Thymus (tissue), 11 donors: ENCODE results near the gene TMEM132D. TPM values are rescaled to one million over a fixed set of nuclear protein-coding genes. Genes with fewer than 3 reads are reported as not detected.

Experiments
- DNase-seq, 9 donors: peaks; one replicate each; pipeline ENCODE4 v3.0.0-alpha.2; 2013; ENCODE audit warnings: low spot score in 9 of 9, low read depth in 6 of 9, missing footprints in 1 of 9
- H3K27ac ChIP-seq, 2 donors: one replicate each; pipeline ENCODE4 v1.5.1; 2013; ENCODE audit warnings: control low read depth in 1 of 2, low read depth in 1 of 2, low read length in 1 of 2, mild to moderate bottlenecking in 1 of 2, moderate library complexity in 1 of 2
- H3K27me3 ChIP-seq, 2 donors: one replicate each; pipeline ENCODE4 v1.5.1; 2013; ENCODE audit warnings: low read length in 1 of 2; ENCODE audit not compliant: control insufficient read depth in 2 of 2, insufficient read depth in 1 of 2
- H3K36me3 ChIP-seq, 2 donors: one replicate each; pipeline ENCODE4 v1.5.1; 2013; ENCODE audit warnings: low read length in 1 of 2, mild to moderate bottlenecking in 1 of 2, moderate library complexity in 1 of 2; ENCODE audit not compliant: control insufficient read depth in 2 of 2, insufficient read depth in 2 of 2
- H3K4me1 ChIP-seq, 2 donors: one replicate each; pipeline ENCODE4 v1.5.1; 2013; ENCODE audit warnings: low read length in 2 of 2; ENCODE audit not compliant: control insufficient read depth in 2 of 2, insufficient read depth in 2 of 2
- H3K4me3 ChIP-seq, 2 donors: one replicate each; pipeline ENCODE4 v1.5.1; 2013; ENCODE audit warnings: low read length in 2 of 2, control low read depth in 1 of 2, mild to moderate bottlenecking in 1 of 2
- H3K9me3 ChIP-seq, 2 donors: one replicate each; pipeline ENCODE4 v1.5.1; 2013; ENCODE audit warnings: low read length in 1 of 2, mild to moderate bottlenecking in 1 of 2; ENCODE audit not compliant: control insufficient read depth in 2 of 2, insufficient read depth in 1 of 2
- WGBS: extraction: QIAGEN DNeasy Blood & Tissue Kit; methylation state at CpG from one replicate; pipeline ENCODE4 v1.1.7; 2013; 5-methylcytosine and 5-hydroxymethylcytosine counted together
- polyA plus RNA-seq: library from polyadenylated mRNA; stranded (reverse); fragments of 200-250 nt; gene quantifications from one replicate; pipeline ENCODE4 v1.2.3, GENCODE V29; 2013
- total RNA-seq: library from RNA; stranded (reverse); fragments of 120-200 nt; gene quantifications from one replicate; pipeline ENCODE4 v1.2.4, GENCODE V29; 2013
- donor health status: healthy.

The TMEM132D gene
- total and polyA plus RNA-seq, 2 donors, result 0.02 TPM; not detected in 1

GRCh38 chr12:129409281-129409680 lies 494.5 kb downstream of the TMEM132D start:
- no peaks in the 10 kb centered on the region for H3K27me3 ChIP-seq
- no peak for DNase-seq
- H3K4me1 ChIP-seq, result no peaks in the 10 kb centered on the region
- no peak overlapping the region for H3K27ac ChIP-seq
- H3K4me3 ChIP-seq, result no peak overlapping the region
- WGBS, result 82% methylated on average over 8 of the region's 8 CpGs
- no peaks in the 10 kb centered on the region for H3K9me3 ChIP-seq
- H3K36me3 ChIP-seq, result no peaks in the 10 kb centered on the region

DNA sequence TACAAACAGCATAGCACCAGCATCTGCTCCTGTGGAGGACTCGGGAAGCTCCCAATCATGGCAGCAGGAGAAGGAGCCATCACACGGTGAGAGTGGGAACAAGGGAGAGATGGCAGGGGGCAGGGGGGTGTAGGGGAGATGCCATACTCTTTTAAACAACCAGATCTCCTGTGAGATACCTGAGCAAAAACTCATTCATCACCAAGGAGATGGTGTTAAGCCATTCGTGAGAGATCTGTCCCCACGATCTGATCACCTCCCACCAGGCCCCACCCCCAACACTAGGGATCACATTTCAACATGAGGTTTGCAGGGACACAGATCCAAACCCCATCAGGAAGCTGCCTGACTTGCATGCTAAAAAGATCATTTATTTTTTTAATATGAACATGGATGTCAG lies 499.3 kb downstream of the TMEM132D start:
- no peak overlapping the region for H3K27ac ChIP-seq
- no peaks in the 10 kb centered on the region for H3K27me3 ChIP-seq
- H3K4me3 ChIP-seq, result no peak overlapping the region
- H3K4me1 ChIP-seq, result no peaks in the 10 kb centered on the region
- peaks cover 0 to 11% of the 10 kb centered on the region in 2 donors for H3K9me3 ChIP-seq
- no peaks in the 10 kb centered on the region for H3K36me3 ChIP-seq
- no peak for DNase-seq
- WGBS, result 56% methylated on average over 4 of the region's 4 CpGs

DNA sequence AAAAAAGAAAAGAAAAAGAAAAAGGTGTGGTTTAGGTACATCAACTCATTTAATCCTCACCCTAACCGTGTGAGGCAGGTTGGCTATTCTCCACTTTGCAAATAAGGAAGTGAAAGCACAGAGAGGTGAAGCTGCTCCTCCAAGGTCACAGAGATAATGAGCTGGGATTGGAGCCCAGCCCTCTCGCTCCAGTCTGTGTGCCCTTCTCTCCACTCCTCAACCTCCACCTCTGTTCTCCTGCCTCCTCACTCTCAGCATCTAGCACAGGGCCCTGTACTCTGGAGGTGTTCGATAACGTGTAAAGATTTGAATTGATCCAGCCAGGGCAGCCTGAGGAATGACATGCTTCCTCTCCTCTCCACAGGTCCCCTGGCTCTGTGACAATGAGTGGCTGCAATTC lies 502.3 kb downstream of the TMEM132D start:
- peaks cover 0 to 11% of the 10 kb centered on the region in 2 donors for H3K9me3 ChIP-seq
- no peak overlapping the region for H3K27ac ChIP-seq
- H3K4me3 ChIP-seq, result no peak overlapping the region
- 69% methylated on average over 4 of the region's 4 CpGs for WGBS
- no peaks in the 10 kb centered on the region for H3K27me3 ChIP-seq
- no peaks in the 10 kb centered on the region for H3K4me1 ChIP-seq
- DNase-seq, result no peak
- H3K36me3 ChIP-seq, result no peaks in the 10 kb centered on the region

DNA sequence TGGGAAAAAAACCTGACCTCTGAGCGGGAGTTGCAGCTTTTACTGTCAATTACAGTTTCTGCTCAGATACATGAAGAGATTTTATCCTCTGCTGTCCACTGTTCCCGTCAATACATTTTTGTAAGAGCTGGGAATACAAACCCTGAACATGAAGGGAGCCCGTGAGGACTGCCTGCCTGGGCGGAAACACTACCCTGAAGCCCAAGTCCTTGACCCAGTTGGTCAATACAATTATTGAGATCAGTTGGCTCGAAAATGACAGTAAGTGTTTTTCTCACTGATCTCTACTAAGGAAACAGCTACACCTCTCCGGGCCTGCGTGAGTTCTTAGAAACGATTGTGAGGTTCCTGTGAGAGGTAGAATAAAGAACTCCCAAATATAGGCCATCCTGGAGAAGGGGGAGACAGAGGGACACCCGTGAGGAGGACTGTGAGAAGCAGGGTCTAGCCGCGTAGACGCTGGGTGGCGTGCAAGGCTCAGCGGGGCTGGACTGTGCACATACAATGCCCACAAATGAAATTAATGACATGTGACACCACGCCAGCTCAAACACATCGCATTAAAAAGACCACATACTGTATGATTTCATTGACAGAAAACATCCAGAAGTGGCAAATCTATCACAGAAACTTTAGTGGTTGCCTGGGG lies 509.5 kb downstream of the TMEM132D start:
- no peak overlapping the region for H3K4me3 ChIP-seq
- 87% methylated on average over 16 of the region's 16 CpGs for WGBS
- DNase-seq, result no peak
- H3K9me3 ChIP-seq, result peaks cover 0 to 9% of the 10 kb centered on the region in 2 donors
- H3K27ac ChIP-seq, result no peak overlapping the region
- no peaks in the 10 kb centered on the region for H3K36me3 ChIP-seq
- no peaks in the 10 kb centered on the region for H3K27me3 ChIP-seq
- H3K4me1 ChIP-seq, result no peaks in the 10 kb centered on the region

DNA sequence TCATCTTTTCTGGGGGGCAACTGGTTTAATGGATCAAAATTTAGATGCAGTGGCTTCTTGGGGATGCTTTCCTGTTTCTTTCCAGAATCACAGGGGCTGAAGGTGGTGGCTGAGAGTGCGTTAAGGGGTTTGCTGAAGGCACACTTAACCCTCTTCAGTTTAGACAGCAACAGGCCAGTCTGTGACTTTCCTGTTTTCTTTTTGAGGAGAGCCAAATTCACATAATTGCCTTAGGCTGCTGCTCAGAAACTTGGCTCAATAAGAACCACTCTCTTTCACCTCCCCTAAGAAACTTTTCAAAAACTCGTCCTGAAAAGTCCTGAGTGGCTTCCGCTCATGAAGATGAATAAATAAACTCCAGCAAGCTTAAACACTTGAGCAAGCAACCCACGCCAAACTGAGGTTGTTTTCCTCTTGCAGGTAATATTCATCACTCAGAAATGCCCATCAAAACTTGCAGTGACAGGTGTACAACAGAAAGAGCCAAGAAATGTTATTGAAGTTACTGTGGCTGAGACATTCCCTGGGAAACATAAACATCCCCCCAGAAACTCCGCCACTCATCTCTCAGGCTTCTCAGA lies 510.4 kb downstream of the TMEM132D start:
- Histone ChIP-seq H3K36me3 (no peaks in the 10 kb centered on the region), H3K27ac (no peak overlapping the region), H3K4me1 (no peaks in the 10 kb centered on the region), H3K9me3 (peaks cover 0 to 9% of the 10 kb centered on the region in 2 donors), H3K27me3 (no peaks in the 10 kb centered on the region), H3K4me3 (no peak overlapping the region)
- WGBS, result 86% methylated on average over 5 of the region's 5 CpGs
- DNase-seq, result no peak

- DNase-seq, result no peak
- Histone ChIP-seq H3K4me3 (no peak overlapping the region), H3K27ac (no peak overlapping the region), H3K4me1 (no peaks in the 10 kb centered on the region), H3K9me3 (peaks cover 0 to 4% of the 10 kb centered on the region in 2 donors), H3K27me3 (no peaks in the 10 kb centered on the region), H3K36me3 (no peaks in the 10 kb centered on the region)
- 89% methylated on average over 1 of the region's 1 CpG for WGBS
Observed at GRCh38 chr12:129385637-129385990, 518.2 kb downstream of the TMEM132D start.

- no peak overlapping the region for H3K4me3 ChIP-seq
- no peaks in the 10 kb centered on the region for H3K27me3 ChIP-seq
- WGBS, result 93% methylated on average over 9 of the region's 9 CpGs
- DNase-seq, result no peak
- H3K9me3 ChIP-seq, result no peaks in the 10 kb centered on the region
- H3K36me3 ChIP-seq, result no peaks in the 10 kb centered on the region
- H3K4me1 ChIP-seq, result no peaks in the 10 kb centered on the region
- no peak overlapping the region for H3K27ac ChIP-seq
Observed at GRCh38 chr12:129383956-129384355, 519.9 kb downstream of the TMEM132D start.

GRCh38 chr12:129381715-129382114 lies 522.1 kb downstream of the TMEM132D start:
- no peak overlapping the region for H3K27ac ChIP-seq
- H3K4me1 ChIP-seq, result no peaks in the 10 kb centered on the region
- H3K4me3 ChIP-seq, result no peak overlapping the region
- H3K9me3 ChIP-seq, result no peaks in the 10 kb centered on the region
- no peak for DNase-seq
- no peaks in the 10 kb centered on the region for H3K36me3 ChIP-seq
- H3K27me3 ChIP-seq, result no peaks in the 10 kb centered on the region
- 72% methylated on average over 3 of the region's 3 CpGs for WGBS

GRCh38 chr12:129379076-129379804 lies 524.6 kb downstream of the TMEM132D start:
- WGBS, result 82% methylated on average over 6 of the region's 6 CpGs
- Histone ChIP-seq H3K27me3 (no peaks in the 10 kb centered on the region), H3K4me1 (no peaks in the 10 kb centered on the region), H3K4me3 (no peak overlapping the region), H3K27ac (no peak overlapping the region), H3K9me3 (no peaks in the 10 kb centered on the region), H3K36me3 (no peaks in the 10 kb centered on the region)
- DNase-seq, result no peak
